H1 (cell line): ENCODE results near the gene SMCO1. TPM values are rescaled to one million over a fixed set of nuclear protein-coding genes. Genes with fewer than 3 reads are reported as not detected.

Source experiments
- CTCF ChIA-PET: fragments of 300-600 bp; sonication (Branson Sonifier 250); formaldehyde crosslinking; loops from one replicate; lab custom pipeline; 2021; ENCODE audit not compliant: partially characterized antibody; lab: Charles Lee
- POLR2A ChIA-PET: fragments of 300-600 bp; sonication (Branson Sonifier 250); formaldehyde crosslinking; loops from one replicate; lab custom pipeline; 2021; ENCODE audit warnings: inconsistent platforms; ENCODE audit not compliant: partially characterized antibody; lab: Charles Lee
- DNase-seq, 2 experiments: peaks; one replicate each; pipeline versions ENCODE4 v3.0.0 to v3.0.0-alpha.2; 2010 to 2022; ENCODE audit warnings: low spot score in 2 of 2, low read depth in 1 of 2, mixed read lengths in 1 of 2
- FAIRE-seq: peaks from 2 replicates; lab custom pipeline; 2011; peaks lifted over from hg19 to GRCh38; lab: Jason Lieb, UNC
- H2AFZ ChIP-seq: 2 replicates; pipeline ENCODE4 v1.8.1; 2012; ENCODE audit warnings: low read length, inconsistent platforms
- H2AK5ac ChIP-seq: 2 replicates; pipeline ENCODE4 v1.6.1; 2013; ENCODE audit warnings: low read depth, low read length
- H2BK120ac ChIP-seq: replicated peaks from 2 replicates; pipeline ENCODE3; 2013; ENCODE audit warnings: low read depth, low read length, inconsistent platforms
- H2BK12ac ChIP-seq: 2 replicates; pipeline ENCODE4 v1.6.1; 2013; ENCODE audit warnings: low read depth, low read length
- H2BK15ac ChIP-seq: 2 replicates; pipeline ENCODE4 v1.6.1; 2013; ENCODE audit warnings: low read length
- H2BK20ac ChIP-seq: 2 replicates; pipeline ENCODE4 v1.6.1; 2013; ENCODE audit warnings: low read length
- H2BK5ac ChIP-seq: 2 replicates; pipeline ENCODE4 v1.6.1; 2013; ENCODE audit warnings: low read depth, low read length
- H3K14ac ChIP-seq: 2 replicates; pipeline ENCODE4 v1.6.1; 2013; ENCODE audit warnings: inconsistent platforms; ENCODE audit not compliant: insufficient read length
- H3K18ac ChIP-seq: 2 replicates; pipeline ENCODE4 v1.6.1; 2013; ENCODE audit warnings: low read length; ENCODE audit errors: extremely low read depth
- H3K23ac ChIP-seq: 2 replicates; pipeline ENCODE4 v1.6.1; 2013; ENCODE audit warnings: inconsistent platforms; ENCODE audit not compliant: insufficient read length
- H3K23me2 ChIP-seq: 2 replicates; pipeline ENCODE4 v1.6.1; 2013; ENCODE audit warnings: low read depth, low read length
- H3K27ac ChIP-seq: 2 replicates; pipeline ENCODE4 v1.6.1; 2011; ENCODE audit warnings: low read depth, low read length, inconsistent platforms
- H3K27me3 ChIP-seq, 4 experiments: replicated peaks in 1 of 4; 1 replicate in 1 of 4; 2 replicates in 3 of 4; pipeline versions ENCODE4 v1.6.1 to v1.8.1; 2011 to 2013; ENCODE audit warnings: low read length in 3 of 4, mild to moderate bottlenecking in 3 of 4, inconsistent platforms in 2 of 4, mixed read lengths in 2 of 4, moderate library complexity in 1 of 4; ENCODE audit not compliant: control insufficient read depth in 3 of 4, insufficient read depth in 3 of 4; ENCODE audit errors: extremely low read depth in 1 of 4
- H3K36me3 ChIP-seq, 4 experiments: 2 replicates each; pipeline versions ENCODE4 v1.6.1 to v1.8.1; 2011 to 2013; ENCODE audit warnings: mild to moderate bottlenecking in 4 of 4, low read length in 3 of 4, moderate library complexity in 2 of 4, control low read depth in 1 of 4, inconsistent platforms in 1 of 4; ENCODE audit not compliant: insufficient read depth in 4 of 4, control insufficient read depth in 2 of 4
- H3K4ac ChIP-seq: replicated peaks from 2 replicates; pipeline ENCODE3; 2013; ENCODE audit warnings: low read length, low read depth, mixed read lengths, inconsistent platforms; ENCODE audit not compliant: insufficient read length
- H3K4me1 ChIP-seq, 4 experiments: replicated peaks in 1 of 4; 1 replicate in 1 of 4; 2 replicates in 3 of 4; pipeline versions ENCODE4 v1.6.1 to v1.8.1; 2011 to 2013; ENCODE audit warnings: low read length in 3 of 4, inconsistent platforms in 2 of 4, mixed read lengths in 1 of 4; ENCODE audit not compliant: insufficient read depth in 4 of 4, control insufficient read depth in 3 of 4
- H3K4me2 ChIP-seq, 2 experiments: 2 replicates each; pipeline versions ENCODE4 v1.6.1 to v1.8.1; 2011 to 2013; ENCODE audit warnings: low read depth in 2 of 2, low read length in 2 of 2, control low read depth in 1 of 2, inconsistent platforms in 1 of 2, mild to moderate bottlenecking in 1 of 2; ENCODE audit not compliant: insufficient read depth in 1 of 2
- H3K4me3 ChIP-seq, 4 experiments: fragments of 200-600, 300-600 bp in 1 of 4; sonication (generic), shearing (Covaris generic), sonication (Bioruptor Twin) in 1 of 4; 2 replicates each; pipeline versions ENCODE4 v1.5.1 to v1.8.1; 2011 to 2016; ENCODE audit warnings: low read length in 4 of 4, low read depth in 3 of 4, control low read depth in 2 of 4, inconsistent platforms in 2 of 4, mild to moderate bottlenecking in 2 of 4, mixed read lengths in 1 of 4, moderate library complexity in 1 of 4; ENCODE audit not compliant: insufficient read depth in 2 of 4; ENCODE audit errors: extremely low read depth in 1 of 4
- H3K56ac ChIP-seq: replicated peaks from 2 replicates; pipeline ENCODE3; 2013; ENCODE audit warnings: low read depth, mild to moderate bottlenecking, mixed read lengths, low read length, inconsistent platforms; ENCODE audit not compliant: insufficient read length
- H3K79me1 ChIP-seq: 2 replicates; pipeline ENCODE4 v1.6.1; 2013; ENCODE audit warnings: low read depth, low read length, control low read depth
- H3K79me2 ChIP-seq, 2 experiments: 2 replicates each; pipeline versions ENCODE4 v1.6.1 to v1.8.1; 2012 to 2013; ENCODE audit warnings: low read length in 2 of 2, mild to moderate bottlenecking in 2 of 2, inconsistent platforms in 1 of 2; ENCODE audit not compliant: insufficient read depth in 2 of 2, control insufficient read depth in 1 of 2
- H3K9ac ChIP-seq, 4 experiments: replicated peaks in 1 of 4; 1 replicate in 1 of 4; 2 replicates in 3 of 4; pipeline versions ENCODE4 v1.6.1 to v1.8.1; 2011 to 2013; ENCODE audit warnings: low read depth in 3 of 4, low read length in 3 of 4, control low read depth in 2 of 4, mild to moderate bottlenecking in 2 of 4, moderate library complexity in 2 of 4, inconsistent platforms in 1 of 4; ENCODE audit errors: extremely low read depth in 1 of 4
- H3K9me3 ChIP-seq, 2 experiments: 2 replicates each; pipeline versions ENCODE4 v1.6.1 to v1.8.1; 2012 to 2013; ENCODE audit warnings: mild to moderate bottlenecking in 2 of 2, moderate library complexity in 2 of 2, control low read depth in 1 of 2, inconsistent platforms in 1 of 2, low read depth in 1 of 2, low read length in 1 of 2, mixed read lengths in 1 of 2; ENCODE audit not compliant: insufficient read depth in 2 of 2
- H4K20me1 ChIP-seq, 2 experiments: replicated peaks in 1 of 2; 2 replicates each; pipeline versions ENCODE3 to v1.8.1; 2011 to 2013; ENCODE audit warnings: inconsistent platforms in 2 of 2, low read length in 2 of 2, mild to moderate bottlenecking in 1 of 2; ENCODE audit not compliant: insufficient read depth in 2 of 2, control insufficient read depth in 1 of 2
- H4K5ac ChIP-seq: 2 replicates; pipeline ENCODE4 v1.6.1; 2013; ENCODE audit warnings: low read length, low read depth, mixed read lengths, inconsistent platforms; ENCODE audit not compliant: insufficient read length
- H4K8ac ChIP-seq: 2 replicates; pipeline ENCODE4 v1.8.0; 2013; ENCODE audit warnings: mild to moderate bottlenecking, moderate library complexity, low read length, inconsistent platforms; ENCODE audit not compliant: insufficient read depth; ENCODE audit errors: extremely low read depth
- H4K91ac ChIP-seq: replicated peaks from 2 replicates; pipeline ENCODE3; 2013; ENCODE audit warnings: low read length, mixed read lengths, inconsistent platforms; ENCODE audit not compliant: insufficient read length
- ATF3 ChIP-seq: IDR thresholded peaks from 2 replicates; pipeline ENCODE4 v1.6.1; 2011; ENCODE audit warnings: low read depth, mild to moderate bottlenecking, low read length; ENCODE audit not compliant: insufficient read depth
- CTCF ChIP-seq, 3 experiments: IDR thresholded peaks; 1 replicate in 2 of 3; 2 replicates in 1 of 3; pipeline versions ENCODE4 v1.5.1 to v1.6.1; 2011; ENCODE audit warnings: low read length in 3 of 3, mild to moderate bottlenecking in 3 of 3, inconsistent platforms in 2 of 3, low read depth in 1 of 3, moderate library complexity in 1 of 3; ENCODE audit not compliant: insufficient read depth in 1 of 3; ENCODE audit errors: control extremely low read depth in 1 of 3
- HDAC6 ChIP-seq: IDR thresholded peaks from one replicate; pipeline ENCODE4 v1.7.1; 2012; ENCODE audit warnings: low read depth, mild to moderate bottlenecking, inconsistent platforms, low read length, moderate library complexity
- JUN ChIP-seq: IDR thresholded peaks from 2 replicates; pipeline ENCODE4 v1.6.1; 2011; ENCODE audit warnings: low read depth, mild to moderate bottlenecking, improper control_type of control experiment, low read length
- JUND ChIP-seq: IDR thresholded peaks from 2 replicates; pipeline ENCODE4 v1.6.1; 2011; ENCODE audit warnings: mild to moderate bottlenecking, improper control_type of control experiment, low read length
- KDM1A ChIP-seq: fragments of 200-600, 300-600 bp; sonication (generic); IDR thresholded peaks from 2 replicates; pipeline ENCODE4 v1.7.1; 2016; ENCODE audit warnings: mild to moderate bottlenecking, low read length, borderline replicate concordance
- RAD21 ChIP-seq, 2 experiments: IDR thresholded peaks in 1 of 2; conservative IDR thresholded peaks in 1 of 2; 2 replicates each; pipeline ENCODE4 v1.6.1; 2011; ENCODE audit warnings: low read depth in 2 of 2, low read length in 2 of 2, improper control_type of control experiment in 1 of 2, inconsistent platforms in 1 of 2, mild to moderate bottlenecking in 1 of 2, moderate library complexity in 1 of 2
- YY1 ChIP-seq: IDR thresholded peaks from 2 replicates; pipeline ENCODE4 v1.6.1; 2011; ENCODE audit warnings: low read depth, mild to moderate bottlenecking, low read length
- WGBS, 2 experiments: shearing (Covaris generic) in 1 of 2; methylation state at CpG; one replicate each; pipeline versions ENCODE4 v1.1.6 to v1.1.7; 2013 to 2015; ENCODE audit warnings: low lambda C conversion rate in 2 of 2, mixed read lengths in 2 of 2, inconsistent platforms in 1 of 2, low coverage in 1 of 2, missing lambda C conversion rate in 1 of 2; ENCODE audit not compliant: insufficient replicate concordance in 2 of 2, insufficient coverage in 1 of 2, insufficient read length in 1 of 2; ENCODE audit errors: extremely low coverage in 1 of 2, missing lambda C conversion rate in 1 of 2; 5-methylcytosine and 5-hydroxymethylcytosine counted together
- polyA plus RNA-seq, 7 experiments: library from polyadenylated mRNA; depleted of rRNA in 3 of 7; stranded (reverse) in 5 of 7; unstranded in 2 of 7; fragments of >200 nt in 5 of 7; fragments of 200-250 nt in 2 of 7; gene quantifications; 1 replicate in 5 of 7; 2 replicates in 1 of 7; 4 replicates in 1 of 7; pipeline versions ENCODE4 v1.2.1 to v1.2.3, GENCODE V29; 2011 to 2013; ENCODE audit warnings: missing spikeins in 2 of 7, mixed read lengths in 2 of 7
- total RNA-seq: library from RNA; stranded (reverse); fragmentation: NEBNext Ultra II Directional; extraction: Animal tissue kit (Norgen Biotek cat#: 25700); gene quantifications from 2 replicates; pipeline ENCODE4 v1.2.1, GENCODE V29; 2021

The SMCO1 gene
- total and polyA plus RNA-seq, 2 of the 8 experiments (the other 6 are each of a cell fraction or from before 2014, with no cell fraction given) = 0.03 TPM; not detected in 1

DNA sequence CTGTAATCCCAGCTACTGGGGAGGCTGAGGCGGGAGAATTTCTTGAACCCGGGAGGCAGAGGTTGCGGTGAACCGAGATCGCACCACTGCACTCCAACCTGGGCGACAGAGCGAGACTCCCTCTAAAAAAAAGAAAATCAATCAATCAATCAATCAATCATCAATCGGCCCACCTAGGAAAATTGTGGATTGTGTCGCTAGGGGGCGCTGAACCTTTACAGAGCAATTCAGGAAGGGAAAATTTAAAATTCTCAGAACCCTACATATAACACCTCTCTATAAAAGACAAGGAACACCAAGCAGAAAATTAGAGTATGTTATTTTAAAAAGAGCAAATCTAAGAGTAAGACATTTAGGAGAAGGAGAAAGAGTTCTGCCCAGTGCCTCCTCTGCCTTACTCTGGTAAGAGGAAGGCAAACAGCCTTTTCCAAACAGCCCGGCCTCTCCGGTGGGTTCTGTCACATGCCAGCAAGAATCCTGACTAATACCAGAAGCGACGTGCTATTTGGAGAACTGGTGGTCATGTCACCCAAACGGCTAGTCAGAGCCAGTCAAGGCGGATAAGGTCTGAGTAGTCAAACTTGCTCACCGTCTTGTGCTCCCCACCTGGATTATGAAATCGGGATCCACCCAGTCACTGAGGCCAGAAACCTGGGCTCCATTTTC is 22.3 kb upstream of the SMCO1 start:
- 61% methylated on average over 18 of the region's 18 CpGs; no CpG with 5 or more reads in 1 of the 2 experiments for WGBS, 2 experiments
- H4K20me1 ChIP-seq = no peaks in the 10 kb centered on the region
- H2BK5ac ChIP-seq = no peak overlapping the region
- no peak overlapping the region for H4K5ac ChIP-seq
- H3K27ac ChIP-seq = no peak overlapping the region
- H2BK120ac ChIP-seq = no peak overlapping the region
- H3K79me1 ChIP-seq = no peaks in the 10 kb centered on the region
- H2BK12ac ChIP-seq = no peak overlapping the region
- H3K9me3 ChIP-seq = 0 out of 4 replicates have a peak, but pooled peaks cover 0 to 2% of the 10 kb centered on the region in 2 experiments
- H3K4me2 ChIP-seq = no peak overlapping the region
- no peak overlapping the region for H3K23ac ChIP-seq
- CTCF ChIA-PET = interaction anchor here (0.6 to 2.9 kb wide), 17 partner anchors 8 to 153 kb away, joined by 3 to 20 read pairs (median 4); no protein-coding TSS in a partner anchor
- H3K56ac ChIP-seq = no peak overlapping the region
- H3K4ac ChIP-seq = no peak overlapping the region
- H3K4me3 ChIP-seq = no peak overlapping the region
- H4K8ac ChIP-seq = no peak overlapping the region
- DNase-seq = peak in 1 of 2 experiments; percentile 83
- H3K9ac ChIP-seq = no peak overlapping the region
- no peaks in the 10 kb centered on the region for H3K23me2 ChIP-seq
- no peak overlapping the region; the same call in 1 of the 2 replicates for H2AK5ac ChIP-seq
- no peak overlapping the region for H2AFZ ChIP-seq
- peaks cover 0 to 3% (median 2%) of the 10 kb centered on the region in 4 experiments; a peak in 3 of 7 replicates for H3K4me1 ChIP-seq
- H2BK15ac ChIP-seq = no peak overlapping the region
- FAIRE-seq = no peak
- no peaks in the 10 kb centered on the region for H3K79me2 ChIP-seq
- no peaks in the 10 kb centered on the region for H3K36me3 ChIP-seq
- no peaks in the 10 kb centered on the region for H3K27me3 ChIP-seq
- H3K18ac ChIP-seq = no peak overlapping the region
- H2BK20ac ChIP-seq = no peak overlapping the region
- H3K14ac ChIP-seq = no peak overlapping the region
- H4K91ac ChIP-seq = no peak overlapping the region
- POLR2A ChIA-PET = interaction anchor here (1.4 kb wide), 1 partner anchor 9 kb away, joined by 3 read pairs; no protein-coding TSS in a partner anchor
- TF ChIP-seq CTCF (IDR thresholded peaks at IDR 0.05; ENCODE audit: control extremely low read depth in 1 of 3, insufficient read depth in 1 of 3, low read depth in 1 of 3, low read length in 3 of 3) (peak in 2 of 3 experiments; percentile 47 to 56; a peak in 3 of 4 replicates), ATF3 (no peak), JUN (no peak), YY1 (no peak), KDM1A (no peak), HDAC6 (no peak), RAD21 (IDR thresholded peaks at IDR 0.05 in 1 of 2, conservative IDR thresholded peaks at IDR 0.05 in 1 of 2; ENCODE audit: low read depth in 2 of 2, low read length in 2 of 2) (peak; percentile 57), JUND (no peak)
